Prostate gland (tissue), 2 donors: ENCODE measurements around the gene SAP30. TPM values are rescaled to one million over a fixed set of nuclear protein-coding genes. Genes with fewer than 3 reads are reported as not detected.

Experiments used
- DNase-seq: peaks from one replicate; pipeline ENCODE4 v3.0.0-alpha.2; 2019; ENCODE audit warnings: low spot score
- H3K27ac ChIP-seq, 2 donors: fragments of 200-600 bp; sonication (generic); 2 replicates each; pipeline ENCODE4 v1.5.1; 2017 to 2019
- H3K27me3 ChIP-seq: fragments of 200-600 bp; sonication (generic); replicated peaks from 2 replicates; pipeline ENCODE4 v1.5.1; 2019; ENCODE audit not compliant: insufficient read depth
- H3K36me3 ChIP-seq, 2 donors: fragments of 200-600 bp; sonication (generic); 1 replicate in 1 of 2; 2 replicates in 1 of 2; pipeline versions ENCODE4 v1.5.1 to v1.8.1; 2017 to 2019
- H3K4me1 ChIP-seq: fragments of 200-600 bp; sonication (generic); replicated peaks from 2 replicates; pipeline ENCODE4 v1.5.1; 2019
- H3K4me3 ChIP-seq, 2 donors: fragments of 200-600 bp; sonication (generic); 2 replicates each; pipeline ENCODE4 v1.5.1; 2017 to 2019
- H3K9me3 ChIP-seq: fragments of 200-600 bp; sonication (generic); 2 replicates; pipeline ENCODE4 v1.5.1; 2017
- POLR2A ChIP-seq: fragments of 450-650 bp; IDR thresholded peaks from one replicate; pipeline ENCODE4 v1.6.1; 2016; ENCODE audit warnings: antibody characterized with exemption, mild to moderate bottlenecking
- POLR2AphosphoS5 ChIP-seq: sonication (generic); formaldehyde crosslinking; IDR thresholded peaks from one replicate; pipeline ENCODE4 v1.6.1; 2017; ENCODE audit warnings: antibody characterized with exemption
- WGBS: methylation state at CpG from one replicate; pipeline ENCODE4 v1.1.5; 2018; 5-methylcytosine and 5-hydroxymethylcytosine counted together
- intact Hi-C: fragments of 100-400 bp; cut with DNase I; formaldehyde crosslinking; loops from one replicate; pipeline ENCODE4 v1.14.2; 2022
- total RNA-seq, 2 donors: library from RNA; depleted of rRNA; stranded (reverse); fragments of >200 nt; gene quantifications; one replicate each; pipeline ENCODE4 v1.1.0, GENCODE V29; 2016
- TF ChIP-seq, protein P1 (sequence below), 4 experiments: fragments of 200-600 bp in 2 of 4; fragments of 450-650 bp in 2 of 4; sonication (generic) in 2 of 4; IDR thresholded peaks; 1 replicate in 3 of 4; 2 replicates in 1 of 4; pipeline ENCODE4 v1.5.1; 2016 to 2019; ENCODE audit warnings: antibody characterized with exemption in 4 of 4, mild to moderate bottlenecking in 2 of 4, moderate library complexity in 2 of 4

SAP30 gene
- total RNA-seq, 2 donors from 2014 or later, result 34.9 to 39.0 TPM

DNA sequence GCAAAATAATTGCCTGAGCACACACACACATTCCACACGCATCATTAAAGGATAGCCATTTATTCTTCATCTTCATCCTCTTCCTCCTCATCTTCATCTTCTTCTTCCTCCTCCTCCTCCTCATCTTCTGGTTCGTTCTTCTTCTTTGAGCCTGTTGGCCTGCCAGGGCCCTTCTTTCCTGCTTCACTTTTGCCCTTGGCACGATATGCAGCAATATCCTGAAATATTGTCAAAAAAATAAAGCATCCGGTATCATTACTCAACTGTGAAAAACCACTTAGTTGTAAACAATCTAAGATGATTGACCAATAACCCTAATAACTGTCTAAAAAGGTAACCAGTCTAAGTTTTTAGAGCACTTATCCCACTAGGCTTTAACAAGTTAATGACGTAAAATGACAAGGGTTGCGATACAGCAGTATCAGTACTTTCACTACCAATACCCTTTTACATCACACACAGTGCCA lies 38.7 kb upstream of the SAP30 start:
- no peaks in the 10 kb centered on the region for H3K9me3 ChIP-seq
- H3K36me3 ChIP-seq, result no peaks in the 10 kb centered on the region
- WGBS, result 34% methylated on average over 6 of the region's 6 CpGs
- H3K27me3 ChIP-seq, result no peaks in the 10 kb centered on the region
- no peak overlapping the region for H3K27ac ChIP-seq
- DNase-seq, result no peak
- intact Hi-C loops, result no loop called here
- no peaks in the 10 kb centered on the region for H3K4me1 ChIP-seq
- H3K4me3 ChIP-seq, result peak overlapping the region in 1 of 2 donors; percentile 82
- TF ChIP-seq POLR2A (no peak), POLR2AphosphoS5 (no peak)
- TF ChIP-seq, protein P1, sequence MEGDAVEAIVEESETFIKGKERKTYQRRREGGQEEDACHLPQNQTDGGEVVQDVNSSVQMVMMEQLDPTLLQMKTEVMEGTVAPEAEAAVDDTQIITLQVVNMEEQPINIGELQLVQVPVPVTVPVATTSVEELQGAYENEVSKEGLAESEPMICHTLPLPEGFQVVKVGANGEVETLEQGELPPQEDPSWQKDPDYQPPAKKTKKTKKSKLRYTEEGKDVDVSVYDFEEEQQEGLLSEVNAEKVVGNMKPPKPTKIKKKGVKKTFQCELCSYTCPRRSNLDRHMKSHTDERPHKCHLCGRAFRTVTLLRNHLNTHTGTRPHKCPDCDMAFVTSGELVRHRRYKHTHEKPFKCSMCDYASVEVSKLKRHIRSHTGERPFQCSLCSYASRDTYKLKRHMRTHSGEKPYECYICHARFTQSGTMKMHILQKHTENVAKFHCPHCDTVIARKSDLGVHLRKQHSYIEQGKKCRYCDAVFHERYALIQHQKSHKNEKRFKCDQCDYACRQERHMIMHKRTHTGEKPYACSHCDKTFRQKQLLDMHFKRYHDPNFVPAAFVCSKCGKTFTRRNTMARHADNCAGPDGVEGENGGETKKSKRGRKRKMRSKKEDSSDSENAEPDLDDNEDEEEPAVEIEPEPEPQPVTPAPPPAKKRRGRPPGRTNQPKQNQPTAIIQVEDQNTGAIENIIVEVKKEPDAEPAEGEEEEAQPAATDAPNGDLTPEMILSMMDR (IDR thresholded peaks at IDR 0.05), result no peak

DNA sequence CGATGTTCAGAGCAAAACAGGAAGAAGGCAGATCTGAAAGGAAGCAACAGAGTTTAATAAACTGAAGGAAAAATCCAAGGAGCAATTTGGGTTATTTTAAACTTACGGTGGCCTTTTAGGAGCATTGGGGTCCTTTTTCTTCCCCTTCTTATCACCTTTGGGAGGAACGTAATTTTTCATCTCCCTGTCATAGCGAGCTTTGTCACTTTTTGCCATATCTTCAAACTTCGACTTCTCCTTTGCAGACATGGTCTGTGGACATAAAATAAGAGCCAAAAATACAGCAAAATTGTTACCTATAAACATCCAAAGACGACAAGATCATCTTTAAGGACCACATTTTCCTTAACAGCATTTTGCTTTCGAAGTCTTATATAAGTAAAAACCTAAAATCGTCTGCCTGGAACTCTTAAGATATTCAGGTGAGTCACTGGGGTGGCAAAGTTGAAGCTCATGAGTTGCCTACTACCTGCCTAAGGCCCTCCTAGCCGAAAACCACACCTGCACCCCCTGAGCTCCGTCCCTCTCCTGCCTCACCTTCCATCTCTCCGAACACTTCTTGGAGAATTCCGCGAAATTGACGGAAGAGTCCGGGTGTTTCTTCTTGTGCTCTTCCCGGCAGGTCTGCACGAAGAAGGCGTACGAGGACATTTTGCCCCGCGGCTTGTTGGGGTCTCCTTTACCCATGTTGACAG lies 37.6 kb upstream of the SAP30 start:
- no peak for DNase-seq
- no peaks in the 10 kb centered on the region for H3K36me3 ChIP-seq
- TF ChIP-seq POLR2A (no peak), POLR2AphosphoS5 (no peak)
- TF ChIP-seq, protein P1 (IDR thresholded peaks at IDR 0.05), result no peak
- H3K4me1 ChIP-seq, result no peaks in the 10 kb centered on the region
- H3K27me3 ChIP-seq, result no peaks in the 10 kb centered on the region
- intact Hi-C loops, result no loop called here
- peak overlapping the region; percentile 98 to 100 for H3K27ac ChIP-seq
- H3K4me3 ChIP-seq, result peak overlapping the region; percentile 82 to 98
- no peaks in the 10 kb centered on the region for H3K9me3 ChIP-seq
- WGBS, result 4% methylated on average over 21 of the region's 21 CpGs

DNA sequence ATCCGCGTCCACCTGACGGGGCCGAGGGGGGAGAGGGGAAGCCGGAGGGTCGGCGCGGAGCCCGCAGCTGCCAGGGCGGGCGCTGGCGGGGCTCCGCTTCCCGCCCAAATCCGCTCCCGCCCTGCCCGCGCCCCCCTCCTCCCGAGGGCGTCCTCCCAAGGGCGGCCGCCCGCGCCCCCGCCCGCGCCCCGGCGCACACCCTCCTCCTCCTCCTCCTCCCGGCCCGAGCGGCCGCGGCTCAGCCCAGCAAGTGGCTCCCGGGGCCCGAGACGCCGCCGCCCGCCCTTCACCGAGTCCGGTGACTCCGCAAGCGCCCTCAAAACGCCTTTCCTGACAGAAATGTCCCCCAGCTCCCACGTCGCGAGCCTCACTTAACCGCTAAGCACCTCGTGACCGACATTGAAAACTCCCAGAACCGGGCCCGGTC lies 37.1 kb upstream of the SAP30 start:
- no peaks in the 10 kb centered on the region for H3K27me3 ChIP-seq
- TF ChIP-seq POLR2AphosphoS5 (no peak), POLR2A (no peak)
- TF ChIP-seq, protein P1 (IDR thresholded peaks at IDR 0.05), result no peak
- DNase-seq, result peak; percentile 67
- no peaks in the 10 kb centered on the region for H3K4me1 ChIP-seq
- no peaks in the 10 kb centered on the region for H3K9me3 ChIP-seq
- 0% methylated on average over 27 of the region's 53 CpGs for WGBS
- peak overlapping the region; percentile 98 to 100 for H3K27ac ChIP-seq
- peak overlapping the region; percentile 82 to 98 for H3K4me3 ChIP-seq
- H3K36me3 ChIP-seq, result no peaks in the 10 kb centered on the region
- intact Hi-C loops, result loop anchor here (1.0 kb wide), 1 partner anchor 37 kb away; the partner anchor contains the start of gene SAP30

DNA sequence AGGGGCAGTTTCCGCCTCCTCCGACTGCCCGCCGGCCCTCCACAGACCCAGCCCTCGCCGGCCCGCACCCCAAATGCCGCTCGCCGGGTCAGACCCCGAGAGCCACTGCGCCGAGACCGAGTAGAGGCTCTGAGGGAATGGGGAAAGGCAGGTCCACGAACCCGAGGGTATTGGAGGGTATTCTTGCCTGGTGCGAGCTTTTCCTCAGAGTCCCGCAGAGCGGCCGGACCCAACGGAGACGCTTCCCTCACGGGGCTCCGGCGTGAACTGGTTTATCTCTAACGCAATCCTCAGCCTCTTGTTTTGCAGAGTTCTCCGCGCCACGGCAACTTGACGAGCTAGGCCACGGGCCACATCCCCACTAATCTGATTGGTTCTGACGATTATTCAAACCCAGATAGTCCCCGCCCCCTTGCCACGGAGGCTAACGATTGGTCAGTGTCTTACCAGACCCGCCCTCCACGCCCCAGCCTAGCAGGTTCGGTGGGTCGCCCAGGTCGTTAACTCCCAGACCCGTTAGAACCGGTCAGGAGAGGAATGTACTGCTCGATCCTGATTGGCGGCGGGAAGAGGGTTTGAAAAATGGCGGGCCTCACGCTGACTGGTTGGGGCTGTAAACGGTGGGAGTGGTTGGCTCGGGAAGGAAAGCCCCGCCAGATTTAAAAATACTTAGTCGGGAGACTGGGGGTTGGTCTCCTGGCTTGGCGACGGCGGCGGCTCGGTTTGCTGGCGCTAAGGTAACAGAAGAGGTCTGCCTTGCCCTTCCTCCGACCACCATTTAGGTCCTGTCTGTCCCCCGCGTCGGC lies 36.5 kb upstream of the SAP30 start, which contains the start of gene HMGB2:
HMGB2 (minus strand) TSS at position 274 of the 806 bp plus-strand sequence. CDS start 709 bp downstream, outside the sequence.
- under 1% methylated on average over 55 of the region's 61 CpGs for WGBS

More for the DNA sequence above, 36.5 kb upstream of the SAP30 start, which contains the start of gene HMGB2:
- Histone ChIP-seq H3K36me3 (no peaks in the 10 kb centered on the region), H3K4me1 (no peaks in the 10 kb centered on the region), H3K27ac (peak within 1 kb of the TSS; percentile 98 to 100), H3K9me3 (no peaks in the 10 kb centered on the region), H3K27me3 (no peaks in the 10 kb centered on the region), H3K4me3 (peak within 1 kb of the TSS; percentile 82 to 98)
- peak; percentile 100 for DNase-seq
- intact Hi-C loops, result loop anchor here (1.0 kb wide), 1 partner anchor 36 kb away; the partner anchor contains the start of gene SAP30
- TF ChIP-seq POLR2AphosphoS5 (peak; percentile 99), POLR2A (peak; percentile 99)
- TF ChIP-seq, protein P1 (IDR thresholded peaks at IDR 0.05), result no peak
